HG03280 (cell line): ENCODE measurements around the gene TANGO6.
"Not testable (repeated sequence)": the region's sequence is repeated elsewhere in the genome, so short reads cannot be mapped to it uniquely, and the experiment has no call there.

Source experiments
- ATAC-seq: cut with Tn5 transposase; IDR thresholded peaks from one replicate; pipeline ENCODE4 v1.9.1; 2021; ENCODE audit warnings: mild to moderate bottlenecking, moderate library complexity; ENCODE audit not compliant: unreplicated experiment

TANGO6 gene

GRCh38 chr16:69049603-69050375 lies 206.5 kb downstream of the TANGO6 start:
- ATAC-seq: no peak

GRCh38 chr16:69051517-69051830 lies 208.1 kb downstream of the TANGO6 start:
- not testable (repeated sequence) for ATAC-seq

GRCh38 chr16:69055008-69055407 lies 211.7 kb downstream of the TANGO6 start:
- ATAC-seq: no peak

GRCh38 chr16:69055980-69056379 lies 212.6 kb downstream of the TANGO6 start:
- ATAC-seq: no peak

GRCh38 chr16:69056421-69056820 lies 213.1 kb downstream of the TANGO6 start:
- ATAC-seq: no peak

GRCh38 chr16:69057400-69058378 lies 214.4 kb downstream of the TANGO6 start:
- no peak for ATAC-seq

GRCh38 chr16:69063491-69063890 lies 220.2 kb downstream of the TANGO6 start:
- not testable (repeated sequence) for ATAC-seq

- ATAC-seq: no peak
Observed at GRCh38 chr16:69064124-69064763, 220.9 kb downstream of the TANGO6 start.

GRCh38 chr16:69064764-69065313 lies 221.5 kb downstream of the TANGO6 start:
- no peak for ATAC-seq

- ATAC-seq: no peak
Observed at GRCh38 chr16:69069504-69069903, 226.2 kb downstream of the TANGO6 start.

GRCh38 chr16:69071036-69071435 lies 227.7 kb downstream of the TANGO6 start:
- no peak for ATAC-seq

- ATAC-seq: no peak
Observed at GRCh38 chr16:69072640-69072974, 229.3 kb downstream of the TANGO6 start.

- no peak for ATAC-seq
Observed at GRCh38 chr16:69073181-69073702, 229.9 kb downstream of the TANGO6 start.

GRCh38 chr16:69077251-69077650 lies 233.9 kb downstream of the TANGO6 start:
- ATAC-seq: no peak

- no peak for ATAC-seq
Observed at GRCh38 chr16:69078073-69078472, 234.7 kb downstream of the TANGO6 start.

- ATAC-seq: no peak
Observed at GRCh38 chr16:69079697-69080096, 236.4 kb downstream of the TANGO6 start.

GRCh38 chr16:69083306-69083941 lies 240.1 kb downstream of the TANGO6 start:
- no peak for ATAC-seq

GRCh38 chr16:69084289-69084688 lies 241.0 kb downstream of the TANGO6 start:
- ATAC-seq: no peak

GRCh38 chr16:69085032-69085695 lies 241.8 kb downstream of the TANGO6 start:
- ATAC-seq: no peak

GRCh38 chr16:69087161-69087581 lies 243.8 kb downstream of the TANGO6 start:
- ATAC-seq: no peak
